K562 (cell line): ENCODE measurements around the gene IMPG1. TPM values are rescaled to one million over a fixed set of nuclear protein-coding genes. Genes with fewer than 3 reads are reported as not detected.

Experiments used
- DMBX1 ChIP-seq: fragments of 250-450 bp; sonication (Bioruptor Pico); IDR thresholded peaks from 2 replicates; pipeline ENCODE4 v1.8.0; 2022; ENCODE audit warnings: inconsistent platforms, mild to moderate bottlenecking, moderate library complexity, borderline replicate concordance
- HDAC6 ChIP-seq: IDR thresholded peaks from 2 replicates; pipeline ENCODE4 v1.6.1; 2012; ENCODE audit warnings: low read depth, mild to moderate bottlenecking, control low read depth, inconsistent platforms, low read length, moderate library complexity
- MCM5 ChIP-seq: fragments of 450-650 bp; IDR thresholded peaks from 2 replicates; pipeline ENCODE4 v1.6.1; 2016; ENCODE audit warnings: low read depth
- NR2F6 ChIP-seq: fragments of 450-650 bp; formaldehyde crosslinking; IDR thresholded peaks from 2 replicates; pipeline ENCODE4 v1.4.0; 2020; ENCODE audit warnings: mild to moderate bottlenecking
- POLR2B ChIP-seq: fragments of 450-650 bp; IDR thresholded peaks from 2 replicates; pipeline ENCODE4 v1.6.1; 2018; ENCODE audit warnings: low read depth; ENCODE audit not compliant: partially characterized antibody
- PTBP1 ChIP-seq: fragments of 200-400 bp; formaldehyde crosslinking; IDR thresholded peaks from 2 replicates; pipeline ENCODE4 v1.6.1; 2017; ENCODE audit warnings: low read depth, low read length
- RB1 ChIP-seq: fragments of 450-650 bp; IDR thresholded peaks from 2 replicates; pipeline ENCODE4 v1.6.1; 2017; ENCODE audit warnings: low read depth, mild to moderate bottlenecking
- SMARCE1 ChIP-seq: fragments of 450-650 bp; IDR thresholded peaks from 2 replicates; pipeline ENCODE4 v1.7.1; 2016; ENCODE audit warnings: mild to moderate bottlenecking
- polyA plus RNA-seq, 8 experiments: library from polyadenylated mRNA; depleted of rRNA in 4 of 8; stranded (reverse) in 5 of 8; unstranded in 3 of 8; fragments of >200 nt; fragmentation: Nextera tagmentation in 2 of 8; fragmentation: Illumina TruSeq in 1 of 8; extraction: Ambion mirVana in 2 of 8; extraction: Trizol in 1 of 8; gene quantifications; 2 replicates each; pipeline versions ENCODE4 v1.2.1 to v1.2.3, GENCODE V29; 2011 to 2014; ENCODE audit warnings: inconsistent platforms in 1 of 8, missing spikeins in 1 of 8
- total RNA-seq, 7 experiments: library from RNA; depleted of rRNA in 6 of 7; stranded (reverse); fragments of >200 nt in 6 of 7; fragmentation: Illumina TruSeq in 2 of 7; extraction: Trizol in 2 of 7; gene quantifications; 2 replicates each; pipeline versions ENCODE4 v1.2.1 to v1.2.3, GENCODE V29; 2011 to 2021; ENCODE audit warnings: low replicate concordance in 1 of 7
- TF ChIP-seq, protein P1 (sequence below): IDR thresholded peaks from 3 replicates; pipeline ENCODE4 v1.6.1; 2011; ENCODE audit warnings: borderline replicate concordance, mild to moderate bottlenecking, moderate library complexity; ENCODE audit not compliant: insufficient read length; ENCODE audit errors: extremely low read depth
- TF ChIP-seq, protein P2 (sequence below): sonication (generic); formaldehyde crosslinking; IDR thresholded peaks from 2 replicates; pipeline ENCODE4 v1.8.1; 2022; ENCODE audit warnings: missing genetic modification reagents

Gene IMPG1
- total and polyA plus RNA-seq, 9 of the 15 experiments (the other 6 are each of a cell fraction or from before 2014, with no cell fraction given), result not detected

DNA sequence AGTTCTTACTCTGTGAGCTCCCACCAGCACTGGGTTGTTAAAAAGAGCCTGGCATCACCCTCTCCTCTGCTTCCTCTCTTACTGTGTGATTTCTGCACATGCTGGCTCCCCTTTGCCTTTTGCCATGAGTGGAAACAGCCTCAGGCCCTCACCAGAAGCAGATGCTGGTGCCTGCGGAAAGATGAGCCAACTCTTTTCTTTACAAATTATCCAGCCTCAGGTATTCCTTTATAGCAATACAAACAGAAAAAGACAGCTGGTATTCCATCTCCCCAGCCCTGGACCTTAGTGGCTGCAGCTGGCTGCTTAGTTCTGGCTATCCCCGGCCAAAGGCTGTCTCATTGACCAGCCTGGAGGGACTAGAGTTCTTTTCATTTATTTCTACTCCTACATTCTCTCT is 129.1 kb downstream of the IMPG1 start (continued):
- TF ChIP-seq, protein P1, sequence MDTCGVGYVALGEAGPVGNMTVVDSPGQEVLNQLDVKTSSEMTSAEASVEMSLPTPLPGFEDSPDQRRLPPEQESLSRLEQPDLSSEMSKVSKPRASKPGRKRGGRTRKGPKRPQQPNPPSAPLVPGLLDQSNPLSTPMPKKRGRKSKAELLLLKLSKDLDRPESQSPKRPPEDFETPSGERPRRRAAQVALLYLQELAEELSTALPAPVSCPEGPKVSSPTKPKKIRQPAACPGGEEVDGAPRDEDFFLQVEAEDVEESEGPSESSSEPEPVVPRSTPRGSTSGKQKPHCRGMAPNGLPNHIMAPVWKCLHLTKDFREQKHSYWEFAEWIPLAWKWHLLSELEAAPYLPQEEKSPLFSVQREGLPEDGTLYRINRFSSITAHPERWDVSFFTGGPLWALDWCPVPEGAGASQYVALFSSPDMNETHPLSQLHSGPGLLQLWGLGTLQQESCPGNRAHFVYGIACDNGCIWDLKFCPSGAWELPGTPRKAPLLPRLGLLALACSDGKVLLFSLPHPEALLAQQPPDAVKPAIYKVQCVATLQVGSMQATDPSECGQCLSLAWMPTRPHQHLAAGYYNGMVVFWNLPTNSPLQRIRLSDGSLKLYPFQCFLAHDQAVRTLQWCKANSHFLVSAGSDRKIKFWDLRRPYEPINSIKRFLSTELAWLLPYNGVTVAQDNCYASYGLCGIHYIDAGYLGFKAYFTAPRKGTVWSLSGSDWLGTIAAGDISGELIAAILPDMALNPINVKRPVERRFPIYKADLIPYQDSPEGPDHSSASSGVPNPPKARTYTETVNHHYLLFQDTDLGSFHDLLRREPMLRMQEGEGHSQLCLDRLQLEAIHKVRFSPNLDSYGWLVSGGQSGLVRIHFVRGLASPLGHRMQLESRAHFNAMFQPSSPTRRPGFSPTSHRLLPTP, result no peak
- no peak for TF ChIP-seq HDAC6
- no peak for TF ChIP-seq PTBP1
- no peak for TF ChIP-seq POLR2B
- no peak for TF ChIP-seq RB1
- TF ChIP-seq DMBX1 (CRISPR knock-in tag), result no peak
- TF ChIP-seq, protein P2, sequence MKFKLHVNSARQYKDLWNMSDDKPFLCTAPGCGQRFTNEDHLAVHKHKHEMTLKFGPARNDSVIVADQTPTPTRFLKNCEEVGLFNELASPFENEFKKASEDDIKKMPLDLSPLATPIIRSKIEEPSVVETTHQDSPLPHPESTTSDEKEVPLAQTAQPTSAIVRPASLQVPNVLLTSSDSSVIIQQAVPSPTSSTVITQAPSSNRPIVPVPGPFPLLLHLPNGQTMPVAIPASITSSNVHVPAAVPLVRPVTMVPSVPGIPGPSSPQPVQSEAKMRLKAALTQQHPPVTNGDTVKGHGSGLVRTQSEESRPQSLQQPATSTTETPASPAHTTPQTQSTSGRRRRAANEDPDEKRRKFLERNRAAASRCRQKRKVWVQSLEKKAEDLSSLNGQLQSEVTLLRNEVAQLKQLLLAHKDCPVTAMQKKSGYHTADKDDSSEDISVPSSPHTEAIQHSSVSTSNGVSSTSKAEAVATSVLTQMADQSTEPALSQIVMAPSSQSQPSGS, result no peak
- TF ChIP-seq MCM5, result no peak
- no peak for TF ChIP-seq NR2F6
- TF ChIP-seq SMARCE1, result no peak
